Body of pancreas (tissue), 4 donors: ENCODE measurements around the gene TRIM56.
"Not testable (repeated sequence)": the region's sequence is repeated elsewhere in the genome, so short reads cannot be mapped to it uniquely, and the experiment has no call there.

ENCODE experiments used
- POLR2A ChIP-seq, 3 donors: fragments of 450-650 bp; IDR thresholded peaks; one replicate each; pipeline ENCODE4 v1.6.1; 2016; ENCODE audit warnings: antibody characterized with exemption in 3 of 3, mild to moderate bottlenecking in 2 of 3
- TF ChIP-seq, protein P1 (sequence below), 7 experiments: fragments of 450-650 bp in 4 of 7; fragments of 200-600 bp in 3 of 7; sonication (generic) in 3 of 7; IDR thresholded peaks; one replicate each; pipeline ENCODE4 v1.5.1; 2016 to 2019; ENCODE audit warnings: antibody characterized with exemption in 7 of 7

DNA sequence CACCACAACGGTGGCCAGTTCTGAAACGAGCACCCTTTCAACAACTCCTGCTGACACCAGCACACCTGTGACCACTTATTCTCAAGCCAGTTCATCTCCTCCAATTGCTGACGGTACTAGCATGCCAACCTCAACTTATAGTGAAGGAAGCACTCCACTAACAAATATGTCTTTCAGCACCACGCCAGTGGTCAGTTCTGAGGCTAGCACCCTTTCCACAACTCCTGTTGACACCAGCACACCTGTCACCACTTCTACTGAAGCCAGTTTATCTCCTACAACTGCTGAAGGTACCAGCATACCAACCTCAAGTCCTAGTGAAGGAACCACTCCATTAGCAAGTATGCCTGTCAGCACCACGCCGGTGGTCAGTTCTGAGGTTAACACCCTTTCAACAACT lies 44.0 kb upstream of the TRIM56 start:
- TF ChIP-seq POLR2A (IDR thresholded peaks at IDR 0.05): not testable (repeated sequence)
- TF ChIP-seq, protein P1, sequence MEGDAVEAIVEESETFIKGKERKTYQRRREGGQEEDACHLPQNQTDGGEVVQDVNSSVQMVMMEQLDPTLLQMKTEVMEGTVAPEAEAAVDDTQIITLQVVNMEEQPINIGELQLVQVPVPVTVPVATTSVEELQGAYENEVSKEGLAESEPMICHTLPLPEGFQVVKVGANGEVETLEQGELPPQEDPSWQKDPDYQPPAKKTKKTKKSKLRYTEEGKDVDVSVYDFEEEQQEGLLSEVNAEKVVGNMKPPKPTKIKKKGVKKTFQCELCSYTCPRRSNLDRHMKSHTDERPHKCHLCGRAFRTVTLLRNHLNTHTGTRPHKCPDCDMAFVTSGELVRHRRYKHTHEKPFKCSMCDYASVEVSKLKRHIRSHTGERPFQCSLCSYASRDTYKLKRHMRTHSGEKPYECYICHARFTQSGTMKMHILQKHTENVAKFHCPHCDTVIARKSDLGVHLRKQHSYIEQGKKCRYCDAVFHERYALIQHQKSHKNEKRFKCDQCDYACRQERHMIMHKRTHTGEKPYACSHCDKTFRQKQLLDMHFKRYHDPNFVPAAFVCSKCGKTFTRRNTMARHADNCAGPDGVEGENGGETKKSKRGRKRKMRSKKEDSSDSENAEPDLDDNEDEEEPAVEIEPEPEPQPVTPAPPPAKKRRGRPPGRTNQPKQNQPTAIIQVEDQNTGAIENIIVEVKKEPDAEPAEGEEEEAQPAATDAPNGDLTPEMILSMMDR (IDR thresholded peaks at IDR 0.05): not testable (repeated sequence)
